Left renal cortex interstitium (tissue), 4 donors: Measurements from ENCODE around the gene VPS4A. TPM values are rescaled to one million over a fixed set of nuclear protein-coding genes. Genes with fewer than 3 reads are reported as not detected.

Experiments
- DNase-seq, 4 donors: peaks; one replicate each; pipeline ENCODE4 v3.0.0-alpha.2; 2013; ENCODE audit warnings: low read depth in 4 of 4, low spot score in 2 of 4, missing footprints in 1 of 4
- polyA plus RNA-seq, 4 donors: library from polyadenylated mRNA; unstranded; fragments of 120-200 nt; gene quantifications; one replicate each; pipeline ENCODE4 v1.2.1, GENCODE V29; 2013; ENCODE audit not compliant: insufficient read length in 4 of 4

VPS4A gene
- polyA plus RNA-seq, 4 donors = 42.7 to 57.7 (median 48.5) TPM

DNA sequence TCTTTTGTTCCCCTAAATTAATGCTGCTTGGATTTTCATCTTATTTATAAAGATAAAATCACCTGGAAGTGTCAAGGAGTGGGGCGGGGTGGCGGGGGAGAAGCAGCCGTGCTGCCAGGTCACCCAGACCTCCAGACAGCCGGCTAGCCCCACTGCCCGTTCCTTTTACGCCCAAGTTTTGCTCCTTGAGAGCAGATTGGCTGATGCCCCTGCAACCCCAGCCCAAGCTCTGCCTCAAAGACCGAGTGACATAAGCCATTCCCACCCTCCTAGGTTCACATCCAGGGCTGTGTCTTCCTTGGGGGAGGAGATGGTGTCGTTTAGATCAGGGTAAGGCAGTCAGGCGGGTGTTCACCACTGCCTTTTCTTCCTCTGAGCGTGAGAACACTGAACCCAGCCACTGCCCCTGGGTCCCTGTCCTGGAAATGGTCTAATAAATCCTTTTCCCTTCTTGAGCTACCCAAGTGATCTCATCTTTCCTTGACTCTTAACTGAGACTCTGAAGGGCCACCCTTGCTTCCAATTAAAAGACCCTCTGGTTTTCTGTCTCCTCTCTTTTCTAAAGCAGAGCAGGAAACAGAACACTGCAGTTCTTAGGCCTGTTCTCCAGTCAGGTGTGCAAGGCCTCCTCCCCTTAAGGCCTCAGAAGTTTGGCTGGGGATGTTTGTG, 13.6 kb downstream of the VPS4A start:
- no peak for DNase-seq

- DNase-seq = no peak
Observed at GRCh38 chr16:69325784-69326171, 14.6 kb downstream of the VPS4A start.

DNA sequence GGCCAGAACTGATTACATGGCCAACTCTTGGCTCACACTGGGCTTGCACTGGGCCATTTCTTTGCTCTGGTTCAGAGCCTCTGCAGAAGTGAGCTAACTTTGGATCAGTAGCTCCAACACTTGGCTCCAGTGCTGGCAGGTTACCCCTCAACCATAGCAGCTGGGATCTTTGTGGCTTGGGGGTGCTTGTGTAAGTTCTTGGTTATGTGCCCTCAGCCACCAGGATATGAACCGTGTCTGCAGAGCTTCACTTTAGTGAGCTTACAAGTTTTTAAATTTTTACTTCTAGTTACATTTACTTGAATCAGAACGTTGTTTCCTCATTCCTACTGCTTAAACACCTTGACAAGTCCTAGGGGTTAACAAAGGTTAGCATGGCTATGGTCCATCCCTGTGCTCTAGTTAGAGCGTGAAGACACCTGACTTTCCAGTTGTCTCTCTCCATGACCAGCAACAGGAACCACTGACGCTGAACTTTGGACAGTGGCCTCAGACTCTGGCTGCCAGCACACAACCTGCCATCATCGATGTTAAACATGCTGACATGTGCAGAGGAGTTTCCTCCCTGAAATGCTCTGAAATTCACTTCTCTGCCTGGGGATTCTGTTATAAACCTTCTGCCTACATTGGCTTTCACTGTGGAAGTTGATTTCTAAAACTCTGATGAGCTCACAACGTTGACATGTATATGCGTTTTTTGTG, 15.2 kb downstream of the VPS4A start:
- no peak for DNase-seq

GRCh38 chr16:69327585-69328310, 16.6 kb downstream of the VPS4A start:
- no peak for DNase-seq

- no peak for DNase-seq
Observed at GRCh38 chr16:69328854-69329316, 17.7 kb downstream of the VPS4A start.

GRCh38 chr16:69329369-69330285, 18.5 kb downstream of the VPS4A start:
- no peak for DNase-seq

DNA sequence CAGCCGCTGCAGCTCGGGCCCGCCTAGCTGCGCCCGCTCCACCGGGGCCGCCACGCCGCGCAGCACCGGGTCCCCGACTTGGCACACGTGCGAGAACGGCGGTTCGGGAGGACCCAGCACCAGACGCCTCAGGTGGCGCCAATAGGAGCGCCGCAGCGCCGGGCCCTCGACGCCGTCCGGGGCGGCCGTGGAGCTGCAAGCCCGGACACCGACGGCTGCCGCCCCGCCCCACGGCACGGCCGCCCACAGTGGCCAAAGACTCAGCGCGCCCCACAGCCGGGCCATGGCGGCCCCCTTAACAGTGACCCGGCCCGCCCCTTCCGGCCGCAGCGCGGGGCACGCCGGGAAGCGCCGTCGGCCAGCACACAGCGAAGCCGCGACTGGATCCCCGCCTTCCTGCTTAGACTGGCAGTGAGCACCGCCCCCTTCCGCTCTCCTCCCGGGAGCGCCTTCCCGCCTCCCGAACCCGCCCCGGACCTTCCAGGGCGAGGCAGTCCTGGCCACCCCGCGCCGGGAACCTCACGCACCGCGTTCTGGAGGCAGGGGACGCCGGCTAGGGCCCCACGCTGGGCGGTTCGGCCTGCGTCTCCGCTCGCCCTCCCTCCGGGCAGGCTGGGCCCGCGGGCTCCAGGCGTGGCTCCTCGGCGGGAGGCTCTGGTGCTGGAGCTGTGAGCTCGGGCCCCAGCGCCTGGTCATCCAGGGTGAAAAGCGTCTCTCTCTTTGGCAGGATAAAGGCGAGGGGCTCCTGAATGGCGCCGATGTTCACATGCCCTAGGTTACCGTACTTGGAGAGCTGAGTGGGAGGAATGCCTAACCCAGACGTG, 19.3 kb downstream of the VPS4A start, which contains the start of gene PDF:
Gene PDF, minus strand, starts transcription at position 303 of the 824 bp plus-strand sequence. Its CDS starts 18 bp downstream, at position 285.
- DNase-seq = peak in 3 of 4 donors; percentile 74 to 89 (median 79)

GRCh38 chr16:69334696-69335095, 23.5 kb downstream of the VPS4A start:
- no peak for DNase-seq

- DNase-seq = no peak
Observed at GRCh38 chr16:69338557-69339288, 27.6 kb downstream of the VPS4A start.

- peak; percentile 92 to 98 (median 95) for DNase-seq
Observed at GRCh38 chr16:69339289-69340094, 28.3 kb downstream of the VPS4A start, which contains the start of the genes COG8 and NIP7. Gene COG8, minus strand, starts transcription at chr16:69339564. Its CDS starts 12 bp downstream, at chr16:69339552. Gene NIP7, plus strand, starts transcription at chr16:69339772. Its CDS starts 58 bp downstream, at chr16:69339830.

DNA sequence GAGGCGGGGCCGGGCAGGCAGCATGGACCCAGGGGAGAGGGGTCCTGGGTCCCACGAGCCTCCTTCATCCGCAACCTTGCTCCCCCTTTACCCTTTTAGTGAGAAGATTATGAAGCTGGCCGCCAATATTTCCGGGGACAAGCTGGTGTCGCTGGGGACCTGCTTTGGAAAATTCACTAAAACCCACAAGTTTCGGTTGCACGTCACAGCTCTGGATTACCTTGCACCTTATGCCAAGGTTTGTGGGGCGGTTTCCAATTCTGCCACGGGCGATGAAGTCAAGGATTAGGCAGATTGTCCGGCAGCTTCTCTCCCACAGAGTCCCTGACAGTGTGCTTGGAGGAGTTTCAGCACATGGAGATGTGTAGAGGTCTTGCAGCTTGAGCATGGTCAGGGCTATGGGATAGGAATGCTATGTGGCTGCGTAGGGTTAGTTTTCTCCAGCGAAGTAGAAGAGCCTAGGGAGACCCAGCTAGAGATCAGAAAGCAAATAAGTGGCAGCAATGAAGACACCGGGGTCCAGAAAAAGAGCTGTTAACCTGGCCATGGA, 29.0 kb downstream of the VPS4A start:
- DNase-seq = no peak

GRCh38 chr16:69344171-69344570, 33.0 kb downstream of the VPS4A start:
- DNase-seq = no peak

- no peak for DNase-seq
Observed at GRCh38 chr16:69345923-69346322, 34.8 kb downstream of the VPS4A start.

DNA sequence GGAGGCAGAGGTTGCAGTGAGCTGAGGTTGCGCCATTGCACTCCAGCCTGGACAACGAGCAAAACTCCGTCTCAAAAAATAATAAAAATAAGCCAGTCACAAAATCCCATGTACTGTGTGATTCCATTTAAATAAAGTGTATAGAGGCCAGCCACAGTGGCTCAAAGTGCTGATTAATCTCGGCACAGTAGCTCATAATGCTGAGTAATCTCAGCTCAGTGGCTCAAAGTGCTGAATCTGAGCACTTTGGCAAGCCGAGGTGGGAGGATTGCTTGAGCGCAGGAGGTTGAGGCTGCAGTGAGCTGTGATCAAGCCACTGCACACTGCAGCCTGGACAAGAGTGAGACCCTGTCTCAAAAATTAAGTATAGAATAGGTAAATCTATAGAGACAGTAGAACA, 35.5 kb downstream of the VPS4A start:
- DNase-seq = no peak

- DNase-seq = no peak
Observed at GRCh38 chr16:69348222-69348621, 37.1 kb downstream of the VPS4A start.

DNA sequence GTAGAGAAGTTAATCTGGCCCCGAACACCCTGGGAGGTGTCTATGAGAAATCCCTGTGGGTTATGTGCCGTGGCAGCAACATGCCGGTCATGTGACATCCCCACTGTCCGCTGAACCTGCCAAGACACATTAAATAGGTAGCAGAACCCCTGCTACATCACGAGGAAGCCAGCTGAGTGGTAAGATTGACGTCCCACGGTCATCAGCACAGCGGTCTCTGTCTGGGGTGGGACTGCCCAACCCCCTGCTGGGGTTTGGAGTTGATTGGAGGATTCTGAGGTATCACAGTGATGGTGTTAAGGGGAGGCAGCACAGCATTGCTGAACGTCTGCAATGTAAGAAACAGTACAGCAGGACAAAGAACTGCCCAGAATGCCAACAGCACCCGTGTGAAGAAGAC, 38.4 kb downstream of the VPS4A start:
- no peak for DNase-seq

DNA sequence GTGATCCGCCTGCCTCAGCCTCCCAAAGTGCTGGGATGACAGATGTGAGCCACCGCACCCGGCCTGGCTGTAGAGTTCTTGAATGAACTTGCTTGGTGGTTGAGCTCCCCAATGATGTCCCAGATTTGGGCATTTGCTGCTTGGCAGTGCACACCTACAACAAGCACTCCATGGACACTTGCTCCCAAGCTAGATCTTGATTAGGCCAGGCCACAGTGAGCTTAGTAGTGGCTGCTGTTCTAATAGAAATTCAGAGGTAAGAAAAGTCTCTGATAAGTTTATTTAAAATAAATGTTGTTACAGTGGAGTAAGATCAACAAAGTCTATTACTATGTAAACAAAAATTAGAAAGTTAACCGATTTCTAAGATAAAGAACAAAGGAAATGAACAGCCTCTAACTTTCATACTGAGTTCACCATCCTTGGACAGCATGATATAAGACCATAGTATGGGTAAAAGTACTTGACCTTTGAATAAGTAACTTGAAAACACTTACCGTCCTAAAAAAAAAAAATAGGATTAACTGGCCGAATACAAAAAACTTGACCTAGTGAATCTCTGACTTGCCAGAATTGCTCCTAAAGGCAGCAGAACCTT, 39.5 kb downstream of the VPS4A start:
- DNase-seq = no peak
